HEK293 (cell line): Measurements from ENCODE around the gene DAW1.

Experiments
- CTCF ChIA-PET: fragments of 350-600 bp; formaldehyde crosslinking; extraction: SDS; loops from one replicate; lab custom pipeline; 2021; ENCODE audit warnings: antibody characterized with exemption; lab: Yijun Ruan, JAX
- POLR2A ChIA-PET: fragments of 300-600 bp; formaldehyde crosslinking; extraction: SDS; loops from one replicate; lab custom pipeline; 2020; ENCODE audit warnings: antibody characterized with exemption, inconsistent platforms; lab: Yijun Ruan, JAX
- H3K27ac ChIP-seq: fragments of 200-500 bp; sonication (Bioruptor generic); 2 replicates; pipeline ENCODE4 v1.5.1; 2014; ENCODE audit warnings: low read depth, low read length, control low read depth, inconsistent platforms; ENCODE audit errors: extremely low read depth
- H3K36me3 ChIP-seq, 2 experiments: fragments of 200-500 bp in 1 of 2; sonication (Bioruptor generic) in 1 of 2; 1 replicate in 1 of 2; 2 replicates in 1 of 2; pipeline ENCODE4 v1.5.1; 2014 to 2017; ENCODE audit warnings: inconsistent platforms in 2 of 2, low read length in 2 of 2; ENCODE audit not compliant: control insufficient read depth in 2 of 2, insufficient read depth in 1 of 2
- H3K4me1 ChIP-seq: fragments of 200-500 bp; sonication (Bioruptor generic); 2 replicates; pipeline ENCODE4 v1.5.1; 2014; ENCODE audit warnings: mild to moderate bottlenecking, low read length, inconsistent platforms; ENCODE audit not compliant: control insufficient read depth, insufficient read depth
- H3K4me3 ChIP-seq: 2 replicates; pipeline ENCODE4 v1.5.1; 2011; ENCODE audit warnings: low read depth, mild to moderate bottlenecking, control low read depth, low read length, moderate library complexity
- H3K9me3 ChIP-seq: fragments of 200-500 bp; sonication (Bioruptor generic); 2 replicates; pipeline ENCODE4 v1.5.1; 2014; ENCODE audit warnings: low read depth, low read length, inconsistent platforms; ENCODE audit not compliant: control insufficient read depth, insufficient read depth
- EGR2 ChIP-seq: fragments of 450-650 bp; formaldehyde crosslinking; IDR thresholded peaks from 2 replicates; pipeline ENCODE4 v1.5.1; 2016; ENCODE audit warnings: low read depth, missing biosample characterization, missing genetic modification characterization
- FEZF1 ChIP-seq: fragments of 450-650 bp; formaldehyde crosslinking; IDR thresholded peaks from 2 replicates; pipeline ENCODE4 v1.5.1; 2016; ENCODE audit warnings: missing biosample characterization, missing genetic modification characterization
- IKZF3 ChIP-seq: fragments of 450-650 bp; IDR thresholded peaks from 2 replicates; pipeline ENCODE4 v1.5.0; 2018; ENCODE audit warnings: missing biosample characterization, mild to moderate bottlenecking, missing genetic modification characterization, moderate library complexity
- KLF1 ChIP-seq: fragments of 450-650 bp; formaldehyde crosslinking; IDR thresholded peaks from 2 replicates; pipeline ENCODE4 v1.5.1; 2016; ENCODE audit warnings: missing biosample characterization, missing genetic modification characterization
- KLF10 ChIP-seq: fragments of 450-650 bp; IDR thresholded peaks from 2 replicates; pipeline ENCODE4 v1.5.1; 2018; ENCODE audit warnings: missing biosample characterization, mild to moderate bottlenecking, missing genetic modification characterization
- KLF8 ChIP-seq: fragments of 450-650 bp; formaldehyde crosslinking; IDR thresholded peaks from 2 replicates; pipeline ENCODE4 v1.5.1; 2016; ENCODE audit warnings: missing biosample characterization, missing genetic modification characterization
- KLF9 ChIP-seq: fragments of 450-650 bp; formaldehyde crosslinking; IDR thresholded peaks from 2 replicates; pipeline ENCODE4 v1.5.1; 2016; ENCODE audit warnings: missing biosample characterization, missing genetic modification characterization, low read depth
- PRDM6 ChIP-seq: fragments of 450-650 bp; formaldehyde crosslinking; IDR thresholded peaks from 2 replicates; pipeline ENCODE4 v1.5.1; 2017; ENCODE audit warnings: missing biosample characterization, missing genetic modification characterization
- RBAK ChIP-seq: fragments of 450-650 bp; formaldehyde crosslinking; IDR thresholded peaks from 2 replicates; pipeline ENCODE4 v1.5.1; 2016; ENCODE audit warnings: missing biosample characterization, missing genetic modification characterization
- REPIN1 ChIP-seq: fragments of 450-650 bp; formaldehyde crosslinking; IDR thresholded peaks from 2 replicates; pipeline ENCODE4 v1.5.1; 2017; ENCODE audit warnings: missing biosample characterization, missing genetic modification characterization, low read depth
- SALL2 ChIP-seq: fragments of 450-650 bp; formaldehyde crosslinking; IDR thresholded peaks from 2 replicates; pipeline ENCODE4 v1.5.0; 2017; ENCODE audit warnings: missing biosample characterization, mild to moderate bottlenecking, missing genetic modification characterization, borderline replicate concordance
- ZBTB17 ChIP-seq: fragments of 450-650 bp; formaldehyde crosslinking; IDR thresholded peaks from 2 replicates; pipeline ENCODE4 v1.5.1; 2016; ENCODE audit warnings: missing biosample characterization, missing genetic modification characterization
- ZNF155 ChIP-seq: fragments of 450-650 bp; formaldehyde crosslinking; IDR thresholded peaks from 2 replicates; pipeline ENCODE4 v1.5.1; 2016; ENCODE audit warnings: missing biosample characterization, missing genetic modification characterization
- ZNF223 ChIP-seq: fragments of 450-650 bp; formaldehyde crosslinking; IDR thresholded peaks from 2 replicates; pipeline ENCODE4 v1.5.1; 2016; ENCODE audit warnings: missing biosample characterization, missing genetic modification characterization
- ZNF23 ChIP-seq: fragments of 450-650 bp; formaldehyde crosslinking; IDR thresholded peaks from 2 replicates; pipeline ENCODE4 v1.5.1; 2016; ENCODE audit warnings: missing biosample characterization, missing genetic modification characterization, borderline replicate concordance
- ZNF354C ChIP-seq: fragments of 450-650 bp; formaldehyde crosslinking; IDR thresholded peaks from 2 replicates; pipeline ENCODE4 v1.5.1; 2016; ENCODE audit warnings: missing biosample characterization, missing genetic modification characterization, low read depth, borderline replicate concordance
- ZNF398 ChIP-seq: fragments of 450-650 bp; formaldehyde crosslinking; IDR thresholded peaks from 2 replicates; pipeline ENCODE4 v1.5.1; 2017; ENCODE audit warnings: missing biosample characterization, missing genetic modification characterization
- ZNF426 ChIP-seq: fragments of 450-650 bp; formaldehyde crosslinking; IDR thresholded peaks from 2 replicates; pipeline ENCODE4 v1.5.1; 2017; ENCODE audit warnings: missing biosample characterization, missing genetic modification characterization, mild to moderate bottlenecking, inconsistent platforms, moderate library complexity
- ZNF433 ChIP-seq: fragments of 450-650 bp; formaldehyde crosslinking; IDR thresholded peaks from 2 replicates; pipeline ENCODE4 v1.5.1; 2016; ENCODE audit warnings: missing biosample characterization, missing genetic modification characterization, low read depth
- ZNF585B ChIP-seq: fragments of 450-650 bp; formaldehyde crosslinking; IDR thresholded peaks from 2 replicates; pipeline ENCODE4 v1.5.1; 2016; ENCODE audit warnings: missing biosample characterization, missing genetic modification characterization
- ZNF610 ChIP-seq: fragments of 450-650 bp; formaldehyde crosslinking; IDR thresholded peaks from 2 replicates; pipeline ENCODE4 v1.5.1; 2016; ENCODE audit warnings: missing biosample characterization, missing genetic modification characterization, borderline replicate concordance
- ZNF623 ChIP-seq: fragments of 450-650 bp; formaldehyde crosslinking; IDR thresholded peaks from 2 replicates; pipeline ENCODE4 v1.5.1; 2016; ENCODE audit warnings: missing biosample characterization, missing genetic modification characterization
- ZNF704 ChIP-seq: fragments of 450-650 bp; formaldehyde crosslinking; IDR thresholded peaks from 2 replicates; pipeline ENCODE4 v1.5.1; 2016; ENCODE audit warnings: missing biosample characterization, missing genetic modification characterization
- ZNF768 ChIP-seq: fragments of 450-650 bp; formaldehyde crosslinking; IDR thresholded peaks from 2 replicates; pipeline ENCODE4 v1.5.1; 2018; ENCODE audit warnings: missing biosample characterization, mild to moderate bottlenecking, missing genetic modification characterization
- ZSCAN30 ChIP-seq: fragments of 450-650 bp; IDR thresholded peaks from 2 replicates; pipeline ENCODE4 v1.5.1; 2018; ENCODE audit warnings: missing biosample characterization, mild to moderate bottlenecking, missing genetic modification characterization, moderate library complexity

DAW1 gene

GRCh38 chr2:227872676-227873075 lies 1.2 kb downstream of the DAW1 start (continued):
- TF ChIP-seq PRDM6: no peak

DNA sequence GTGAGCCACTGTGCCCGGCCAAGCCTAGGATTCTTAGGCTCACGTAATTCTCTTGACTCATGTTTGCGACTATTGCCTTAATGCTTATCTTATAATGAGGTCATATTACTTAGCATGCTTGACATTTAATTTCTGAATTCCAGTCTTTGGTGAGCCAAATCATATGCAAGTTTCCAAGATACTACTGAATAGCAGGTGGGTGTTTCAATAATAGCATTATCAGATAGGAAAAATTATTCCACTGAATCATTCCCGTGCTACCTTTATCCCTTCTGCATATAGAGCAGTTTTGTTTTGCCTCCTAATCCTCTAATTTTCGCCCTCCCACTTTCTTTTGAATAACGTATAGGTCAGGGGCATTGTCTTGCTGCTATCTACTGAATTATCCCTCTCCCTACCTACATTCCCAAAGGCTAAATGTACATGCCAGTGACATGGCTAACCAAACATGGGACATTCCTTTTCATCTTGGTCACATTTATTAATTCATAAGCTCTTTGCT lies 4.9 kb downstream of the DAW1 start:
- TF ChIP-seq ZNF23 (tag by site-specific recombination): no peak
- TF ChIP-seq ZNF585B (tag by site-specific recombination): no peak
- no peak for TF ChIP-seq ZSCAN30 (tag by site-specific recombination)
- no peak for TF ChIP-seq EGR2 (tag by site-specific recombination)
- no peak for TF ChIP-seq KLF8
- TF ChIP-seq ZNF768 (tag by site-specific recombination): no peak
- no peak for TF ChIP-seq REPIN1
- no peak for TF ChIP-seq RBAK (tag by site-specific recombination)
- no peak for TF ChIP-seq FEZF1 (tag by site-specific recombination)
- no peak for TF ChIP-seq ZNF610 (tag by site-specific recombination)
- TF ChIP-seq ZNF433: no peak
- no peak for TF ChIP-seq KLF1 (tag by site-specific recombination)
- TF ChIP-seq, all 188 proteins: peak for 0
- Histone ChIP-seq H3K27ac (no peak overlapping the region), H3K4me3 (no peak overlapping the region), H3K9me3 (no peaks in the 10 kb centered on the region), H3K4me1 (peaks cover 7% of the 10 kb centered on the region; the same call in 1 of the 2 replicates), H3K36me3 (no peaks in the 10 kb centered on the region)
- CTCF ChIA-PET: interaction anchor here (0.7 to 3.0 kb wide), 4 partner anchors 14 to 868 kb away, joined by 3 to 14 read pairs (median 8); no protein-coding TSS in a partner anchor
- POLR2A ChIA-PET: no interaction called here

- no peaks in the 10 kb centered on the region for H3K9me3 ChIP-seq
- no peak overlapping the region for H3K27ac ChIP-seq
- ChIA-PET CTCF (interaction anchor here (0.6 to 3.0 kb wide), 7 partner anchors 11 to 219 kb away, joined by 3 to 14 read pairs (median 4); no protein-coding TSS in a partner anchor), POLR2A (no interaction called here)
- H3K4me1 ChIP-seq: peaks cover 7% of the 10 kb centered on the region; the same call in 1 of the 2 replicates
- H3K4me3 ChIP-seq: no peak overlapping the region
- H3K36me3 ChIP-seq: no peaks in the 10 kb centered on the region
- TF ChIP-seq ZNF426 (tag by site-specific recombination) (no peak), ZNF398 (no peak), ZNF704 (tag by site-specific recombination) (no peak), KLF9 (no peak), ZNF155 (no peak), ZNF623 (tag by site-specific recombination) (no peak), IKZF3 (no peak), KLF10 (no peak), ZNF354C (no peak), ZBTB17 (no peak), SALL2 (tag by site-specific recombination) (no peak), ZNF223 (tag by site-specific recombination) (no peak)
Observed at GRCh38 chr2:227877421-227878310, 6.2 kb downstream of the DAW1 start.
